ENCODE data around the gene LGR5.
A peak's percentile ranks its signal among the peaks of the same experiment; 100 is the strongest.
"Not testable (repeated sequence)": the region's sequence is repeated elsewhere in the genome, so short reads cannot be mapped to it uniquely, and the experiment has no call there.

LGR5 gene

DNA sequence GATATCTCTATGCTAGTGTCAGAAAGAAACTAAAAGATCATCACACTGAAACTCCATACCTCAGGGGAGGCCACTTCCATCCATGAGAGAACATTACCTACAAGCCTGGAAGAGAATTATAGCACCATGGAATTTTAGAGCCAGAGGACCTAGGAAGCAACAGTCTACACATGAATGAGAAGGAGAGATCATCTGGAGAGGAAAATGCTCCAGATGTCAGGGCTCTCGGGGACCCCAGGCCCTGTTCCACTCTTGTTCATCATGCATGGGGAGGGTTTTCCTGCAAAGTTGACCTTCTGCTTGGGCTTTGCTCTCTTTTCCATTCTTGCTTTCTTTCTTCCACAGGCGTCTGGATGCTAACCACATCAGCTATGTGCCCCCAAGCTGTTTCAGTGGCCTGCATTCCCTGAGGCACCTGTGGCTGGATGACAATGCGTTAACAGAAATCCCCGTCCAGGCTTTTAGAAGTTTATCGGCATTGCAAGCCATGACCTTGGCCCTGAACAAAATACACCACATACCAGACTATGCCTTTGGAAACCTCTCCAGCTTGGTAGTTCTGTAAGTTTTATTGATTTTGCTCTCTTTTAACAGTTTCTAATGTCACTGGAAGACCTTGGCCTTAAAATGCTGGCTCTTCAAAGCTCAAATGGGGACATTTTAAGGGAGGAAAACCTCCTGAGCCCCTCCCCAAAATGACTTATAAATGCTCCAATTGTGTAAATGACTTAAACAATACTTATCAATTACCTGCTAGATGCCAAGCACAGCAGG lies 113.3 kb downstream of the LGR5 start:
- H3K9me3 ChIP-seq (ENCODE audit: insufficient read depth, low read length), result no peaks in the 10 kb centered on the region
- no peak overlapping the region for H3K4me3 ChIP-seq (ENCODE audit: insufficient read length, low read depth)
- H3K9ac ChIP-seq (ENCODE audit: insufficient read length, low read depth), result no peak overlapping the region
- no peaks in the 10 kb centered on the region for H3K36me3 ChIP-seq (ENCODE audit: insufficient read depth, insufficient read length, low read length)
- H3K27me3 ChIP-seq (ENCODE audit: insufficient read depth, insufficient read length), result no peaks in the 10 kb centered on the region
- no peaks in the 10 kb centered on the region for H3K4me1 ChIP-seq (ENCODE audit: insufficient read depth, insufficient read length)
- no peak for DNase-seq (ENCODE audit: low read depth, low spot score)
- TF ChIP-seq ZNF274 (IDR thresholded peaks at IDR 0.05; ENCODE audit: low read depth, low read length), result no peak
- TF ChIP-seq YY1 (IDR thresholded peaks at IDR 0.05; ENCODE audit: insufficient read depth, insufficient read length), result no peak
- TF ChIP-seq SUZ12 (IDR thresholded peaks at IDR 0.05; ENCODE audit: extremely low read depth, insufficient read depth, insufficient read length), result no peak

DNA sequence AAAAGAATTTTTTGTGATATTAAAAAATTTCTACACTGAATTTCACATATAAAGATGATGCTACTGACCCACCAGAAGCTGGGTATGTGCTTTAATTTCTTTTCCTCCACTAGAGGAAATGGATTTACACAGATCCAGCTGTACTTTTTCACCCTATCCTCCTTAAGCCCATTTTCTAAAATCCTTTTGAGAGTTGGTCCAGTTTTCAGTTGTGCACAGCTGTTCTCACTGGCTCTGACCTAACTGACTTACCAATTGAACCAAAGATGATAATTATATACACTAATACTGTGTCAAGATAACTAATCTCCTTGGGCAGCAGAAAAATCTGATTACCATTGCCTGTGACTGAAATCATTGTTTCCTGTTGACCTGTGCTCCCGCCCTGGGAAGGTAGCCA lies 115.6 kb downstream of the LGR5 start:
- H3K9me3 ChIP-seq (ENCODE audit: insufficient read depth, low read length), result no peaks in the 10 kb centered on the region
- H3K4me3 ChIP-seq (ENCODE audit: insufficient read length, low read depth), result no peak overlapping the region
- H3K9ac ChIP-seq (ENCODE audit: insufficient read length, low read depth), result no peak overlapping the region
- no peak for DNase-seq (ENCODE audit: low read depth, low spot score)
- no peaks in the 10 kb centered on the region for H3K36me3 ChIP-seq (ENCODE audit: insufficient read depth, insufficient read length, low read length)
- TF ChIP-seq ZNF274 (IDR thresholded peaks at IDR 0.05; ENCODE audit: low read depth, low read length), result no peak
- TF ChIP-seq YY1 (IDR thresholded peaks at IDR 0.05; ENCODE audit: insufficient read depth, insufficient read length), result no peak
- no peak for TF ChIP-seq SUZ12 (IDR thresholded peaks at IDR 0.05; ENCODE audit: extremely low read depth, insufficient read depth, insufficient read length)
- H3K27me3 ChIP-seq (ENCODE audit: insufficient read depth, insufficient read length), result no peaks in the 10 kb centered on the region
- no peaks in the 10 kb centered on the region for H3K4me1 ChIP-seq (ENCODE audit: insufficient read depth, insufficient read length)

DNA sequence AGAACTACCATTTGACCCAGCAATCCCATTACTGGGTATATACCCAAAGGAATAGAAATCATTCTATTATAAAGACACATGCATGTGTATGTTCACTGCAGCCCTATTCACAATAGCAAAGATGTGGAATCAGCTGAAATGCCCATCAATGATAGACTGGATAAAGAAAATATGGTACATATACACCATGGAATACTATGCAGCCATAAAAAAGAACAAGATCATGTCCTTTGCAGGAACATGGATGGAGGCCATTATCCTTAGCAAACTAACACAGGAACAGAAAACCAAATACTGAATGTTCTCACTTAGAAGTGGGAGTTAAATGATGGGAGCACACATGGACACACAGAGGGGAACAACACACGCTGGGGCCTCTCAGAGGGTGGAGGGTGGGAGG lies 116.2 kb downstream of the LGR5 start:
- DNase-seq (ENCODE audit: low read depth, low spot score); H3K9ac ChIP-seq (ENCODE audit: insufficient read length, low read depth); H3K4me3 ChIP-seq (ENCODE audit: insufficient read length, low read depth); H3K27me3 ChIP-seq (ENCODE audit: insufficient read depth, insufficient read length); H3K4me1 ChIP-seq (ENCODE audit: insufficient read depth, insufficient read length); H3K9me3 ChIP-seq (ENCODE audit: insufficient read depth, low read length); H3K36me3 ChIP-seq (ENCODE audit: insufficient read depth, insufficient read length, low read length): not testable (repeated sequence)

DNA sequence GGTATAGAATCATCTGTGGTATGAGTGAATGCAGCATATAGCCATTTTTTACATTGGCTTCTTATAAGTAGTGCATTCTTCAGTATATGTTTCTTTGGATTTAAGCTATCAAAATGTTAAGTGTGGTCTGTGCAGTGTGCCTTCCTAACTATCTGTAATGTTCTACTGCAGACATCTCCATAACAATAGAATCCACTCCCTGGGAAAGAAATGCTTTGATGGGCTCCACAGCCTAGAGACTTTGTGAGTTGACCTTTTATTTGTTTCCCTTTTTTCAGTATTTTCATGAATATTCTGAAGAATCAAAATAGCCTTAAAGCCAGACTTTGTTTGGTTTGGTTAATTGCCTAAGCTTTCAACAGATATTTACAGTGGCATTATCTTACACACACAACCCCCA lies 116.8 kb downstream of the LGR5 start:
- Histone ChIP-seq H3K9me3 (ENCODE audit: insufficient read depth, low read length) (no peaks in the 10 kb centered on the region), H3K36me3 (ENCODE audit: insufficient read depth, insufficient read length, low read length) (no peaks in the 10 kb centered on the region), H3K27me3 (ENCODE audit: insufficient read depth, insufficient read length) (no peaks in the 10 kb centered on the region), H3K4me3 (ENCODE audit: insufficient read length, low read depth) (no peak overlapping the region), H3K4me1 (ENCODE audit: insufficient read depth, insufficient read length) (no peaks in the 10 kb centered on the region), H3K9ac (ENCODE audit: insufficient read length, low read depth) (no peak overlapping the region)
- no peak for TF ChIP-seq SUZ12 (IDR thresholded peaks at IDR 0.05; ENCODE audit: extremely low read depth, insufficient read depth, insufficient read length)
- TF ChIP-seq YY1 (IDR thresholded peaks at IDR 0.05; ENCODE audit: insufficient read depth, insufficient read length), result no peak
- TF ChIP-seq ZNF274 (IDR thresholded peaks at IDR 0.05; ENCODE audit: low read depth, low read length), result no peak
- peak; percentile 22 for DNase-seq (ENCODE audit: low read depth, low spot score)

DNA sequence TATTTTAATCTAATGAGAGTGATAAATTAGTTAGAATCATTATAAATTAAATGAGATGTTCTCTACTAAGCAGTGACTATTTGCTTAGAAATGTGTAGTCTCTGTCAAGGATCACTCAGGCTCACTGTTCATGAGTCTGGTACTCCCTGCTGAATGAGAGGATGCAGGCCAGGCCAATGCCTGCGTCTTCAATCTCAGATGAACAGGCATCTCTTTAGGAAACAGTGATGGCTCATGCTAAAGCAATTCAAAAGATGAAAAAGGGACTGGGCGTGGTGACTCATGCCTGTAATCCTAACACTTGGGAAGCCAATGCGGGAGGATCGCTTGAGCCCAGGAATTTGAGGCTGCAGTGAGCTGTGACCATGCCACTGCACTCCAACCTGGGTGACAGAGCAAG lies 117.3 kb downstream of the LGR5 start:
- no peak overlapping the region for H3K4me3 ChIP-seq (ENCODE audit: insufficient read length, low read depth)
- H3K9ac ChIP-seq (ENCODE audit: insufficient read length, low read depth), result no peak overlapping the region
- no peaks in the 10 kb centered on the region for H3K4me1 ChIP-seq (ENCODE audit: insufficient read depth, insufficient read length)
- TF ChIP-seq ZNF274 (IDR thresholded peaks at IDR 0.05; ENCODE audit: low read depth, low read length), result no peak
- no peak for TF ChIP-seq YY1 (IDR thresholded peaks at IDR 0.05; ENCODE audit: insufficient read depth, insufficient read length)
- TF ChIP-seq SUZ12 (IDR thresholded peaks at IDR 0.05; ENCODE audit: extremely low read depth, insufficient read depth, insufficient read length), result no peak
- DNase-seq (ENCODE audit: low read depth, low spot score), result peak; percentile 62
- H3K9me3 ChIP-seq (ENCODE audit: insufficient read depth, low read length), result no peaks in the 10 kb centered on the region
- no peaks in the 10 kb centered on the region for H3K27me3 ChIP-seq (ENCODE audit: insufficient read depth, insufficient read length)
- H3K36me3 ChIP-seq (ENCODE audit: insufficient read depth, insufficient read length, low read length), result no peaks in the 10 kb centered on the region

DNA sequence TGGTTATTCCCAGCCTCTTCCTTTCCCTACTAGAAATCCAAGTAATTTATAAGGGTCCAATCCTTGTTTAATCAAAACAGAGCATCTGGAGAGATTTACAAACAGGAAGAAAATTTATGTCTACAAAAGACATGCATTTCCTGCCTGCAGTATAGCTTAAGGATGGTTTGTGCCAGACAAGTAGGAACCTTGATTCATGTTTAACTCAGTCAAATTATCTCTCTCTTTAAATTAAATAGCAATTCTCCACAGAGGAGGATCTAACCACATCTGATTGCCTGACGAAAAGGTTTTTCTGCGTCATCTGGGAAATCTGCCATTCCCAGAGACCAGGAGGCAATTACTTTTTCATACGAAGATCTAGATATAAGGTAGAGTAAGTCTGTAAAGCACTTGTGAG lies 118.8 kb downstream of the LGR5 start:
- Histone ChIP-seq H3K9ac (ENCODE audit: insufficient read length, low read depth) (no peak overlapping the region), H3K9me3 (ENCODE audit: insufficient read depth, low read length) (no peaks in the 10 kb centered on the region), H3K4me3 (ENCODE audit: insufficient read length, low read depth) (no peak overlapping the region), H3K36me3 (ENCODE audit: insufficient read depth, insufficient read length, low read length) (no peaks in the 10 kb centered on the region), H3K4me1 (ENCODE audit: insufficient read depth, insufficient read length) (no peaks in the 10 kb centered on the region), H3K27me3 (ENCODE audit: insufficient read depth, insufficient read length) (no peaks in the 10 kb centered on the region)
- DNase-seq (ENCODE audit: low read depth, low spot score), result no peak
- no peak for TF ChIP-seq SUZ12 (IDR thresholded peaks at IDR 0.05; ENCODE audit: extremely low read depth, insufficient read depth, insufficient read length)

DNA sequence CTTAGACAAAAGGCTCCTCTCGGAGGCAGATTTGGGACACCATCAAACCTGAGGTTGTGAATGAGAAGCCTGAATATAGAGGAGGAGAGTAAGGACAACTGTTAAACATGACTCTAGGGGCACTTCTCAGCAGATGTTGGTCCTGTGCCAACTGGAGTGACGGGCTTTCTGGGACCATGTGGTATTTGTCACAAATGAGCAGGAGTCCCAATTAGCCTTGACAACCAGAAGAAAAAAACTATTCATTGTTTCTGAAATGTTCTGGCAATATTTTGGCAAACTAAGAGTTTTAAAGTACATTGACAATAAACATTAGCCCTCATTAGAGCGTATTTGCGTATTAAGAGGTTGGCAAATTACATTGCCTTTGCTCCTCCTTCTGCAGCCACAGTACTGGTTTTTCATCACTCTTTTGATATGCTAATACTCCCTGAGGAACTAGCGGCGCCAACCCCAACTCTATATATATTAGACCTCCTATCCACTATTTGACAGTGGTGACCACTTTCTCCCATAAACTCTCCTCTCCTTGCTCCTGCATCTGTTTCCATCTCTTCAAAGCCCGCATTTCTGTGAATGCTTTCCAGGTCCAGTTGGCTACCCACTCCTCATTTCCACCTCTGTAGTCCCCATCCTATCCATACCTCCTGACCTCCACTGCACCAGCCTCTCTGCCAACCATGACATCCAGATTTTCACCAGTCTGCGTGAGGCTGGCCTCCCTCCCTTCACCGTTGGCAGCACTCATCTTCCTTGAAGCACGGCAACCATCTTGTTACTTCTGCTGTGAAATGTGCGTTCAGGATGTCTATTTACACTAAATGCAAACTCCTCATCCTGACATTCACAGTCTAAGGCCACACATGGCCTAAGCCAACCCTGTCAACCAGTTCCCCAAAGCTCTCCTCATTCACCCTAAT lies 123.3 kb downstream of the LGR5 start:
- Histone ChIP-seq H3K36me3 (ENCODE audit: insufficient read depth, insufficient read length, low read length) (no peaks in the 10 kb centered on the region), H3K4me3 (ENCODE audit: insufficient read length, low read depth) (no peak overlapping the region), H3K9ac (ENCODE audit: insufficient read length, low read depth) (no peak overlapping the region), H3K27me3 (ENCODE audit: insufficient read depth, insufficient read length) (no peaks in the 10 kb centered on the region), H3K9me3 (ENCODE audit: insufficient read depth, low read length) (no peaks in the 10 kb centered on the region), H3K4me1 (ENCODE audit: insufficient read depth, insufficient read length) (no peaks in the 10 kb centered on the region)
- TF ChIP-seq ZNF274 (IDR thresholded peaks at IDR 0.05; ENCODE audit: low read depth, low read length) (no peak), YY1 (IDR thresholded peaks at IDR 0.05; ENCODE audit: insufficient read depth, insufficient read length) (no peak)
- no peak for DNase-seq (ENCODE audit: low read depth, low spot score)

All from NT2/D1 (cell line).